HG03280 (cell line): ENCODE results near the gene FBXO8.

Source experiments
- ATAC-seq: cut with Tn5 transposase; IDR thresholded peaks from one replicate; pipeline ENCODE4 v1.9.1; 2021; ENCODE audit warnings: mild to moderate bottlenecking, moderate library complexity; ENCODE audit not compliant: unreplicated experiment

FBXO8 gene

DNA sequence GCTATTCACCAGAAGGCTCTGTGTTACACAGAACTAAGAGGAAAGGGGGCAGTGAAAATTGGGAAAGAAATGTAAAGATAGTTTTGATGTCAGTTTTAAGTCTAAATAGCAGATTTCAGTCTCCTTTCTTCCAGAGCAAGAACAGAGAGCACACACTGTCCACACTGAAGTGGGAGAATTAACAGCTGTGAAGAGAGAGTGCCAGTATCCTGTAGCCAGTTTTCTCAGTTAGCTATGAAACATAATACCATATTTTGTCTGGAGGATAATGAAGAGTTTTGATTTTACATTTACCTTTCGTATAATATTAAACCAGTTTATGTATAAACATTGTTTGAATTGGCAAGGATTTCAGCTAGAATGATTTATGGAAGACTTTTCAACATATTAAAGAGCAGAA, 35.1 kb downstream of the FBXO8 start:
- ATAC-seq: no peak

DNA sequence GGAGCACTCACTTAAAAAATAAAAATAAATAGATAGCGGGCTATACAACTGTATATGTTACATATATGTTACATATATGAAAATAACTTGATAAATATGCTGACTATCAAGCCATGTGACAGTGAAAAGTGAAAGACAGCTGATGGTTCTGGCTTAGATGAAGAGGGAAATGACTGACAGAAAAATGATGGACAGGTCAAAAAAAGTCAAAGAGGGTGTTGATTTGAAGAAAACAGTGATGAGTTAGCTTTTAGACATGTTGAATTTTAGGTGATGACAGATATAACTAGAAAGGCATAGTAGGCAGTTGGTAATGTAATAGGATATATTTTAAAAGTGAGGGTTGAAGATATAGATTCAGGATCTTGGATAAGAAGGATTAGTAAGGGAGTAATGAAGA, 37.8 kb downstream of the FBXO8 start:
- ATAC-seq: no peak

DNA sequence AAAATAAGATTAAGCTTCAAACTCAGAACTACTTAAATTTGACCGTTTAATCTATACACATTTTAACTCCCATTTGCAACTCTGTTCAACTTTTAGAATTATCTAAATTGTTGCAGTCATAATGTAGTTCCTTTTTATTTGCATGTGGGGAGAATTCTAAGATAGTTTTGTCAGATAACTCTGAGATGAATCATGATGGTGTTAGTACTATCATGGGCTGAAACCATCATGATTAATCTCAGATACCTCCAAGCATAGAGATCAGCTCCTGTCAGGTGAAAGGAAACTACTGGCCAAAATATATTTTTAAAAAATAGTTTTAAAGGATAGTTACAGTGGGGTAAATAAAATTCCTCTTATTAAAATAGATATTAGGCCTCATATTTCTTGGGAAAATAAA, 39.0 kb downstream of the FBXO8 start:
- no peak for ATAC-seq

DNA sequence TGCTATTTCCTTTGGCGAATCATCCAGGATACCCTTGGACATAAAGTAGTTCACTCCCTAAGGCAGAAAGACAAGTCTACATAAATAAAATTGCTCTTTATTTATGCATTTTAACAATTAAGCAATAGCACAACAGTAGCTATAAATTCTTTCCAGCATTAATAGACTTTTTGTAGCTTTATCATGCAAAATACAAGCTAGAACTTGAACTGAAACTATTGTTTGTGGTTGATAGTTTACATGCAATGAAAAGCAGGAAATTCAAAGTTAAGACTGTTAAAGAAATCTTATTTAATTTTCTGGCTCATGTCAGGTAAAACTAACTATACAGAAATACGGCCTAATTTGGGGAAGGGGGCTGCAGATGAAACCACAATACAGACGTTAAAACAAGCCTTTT, 42.3 kb downstream of the FBXO8 start:
- no peak for ATAC-seq

DNA sequence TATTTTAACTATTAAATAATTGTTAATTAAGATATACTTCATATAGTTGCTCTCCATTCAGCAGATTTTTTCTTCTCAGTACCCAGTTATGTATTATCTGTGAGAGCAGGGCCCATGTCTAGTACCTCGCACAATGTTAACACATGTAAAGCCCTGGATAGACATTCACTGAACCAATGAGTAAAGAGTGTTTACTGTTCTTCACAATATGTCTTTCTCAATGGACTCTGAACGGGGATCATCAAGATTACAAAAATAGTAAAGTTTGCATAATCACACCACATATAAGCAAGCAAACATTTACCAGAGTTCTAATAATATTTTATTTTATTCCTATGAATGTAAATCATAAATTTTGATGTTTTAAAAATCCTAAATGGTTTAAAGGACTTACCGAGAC, 47.1 kb downstream of the FBXO8 start:
- no peak for ATAC-seq

DNA sequence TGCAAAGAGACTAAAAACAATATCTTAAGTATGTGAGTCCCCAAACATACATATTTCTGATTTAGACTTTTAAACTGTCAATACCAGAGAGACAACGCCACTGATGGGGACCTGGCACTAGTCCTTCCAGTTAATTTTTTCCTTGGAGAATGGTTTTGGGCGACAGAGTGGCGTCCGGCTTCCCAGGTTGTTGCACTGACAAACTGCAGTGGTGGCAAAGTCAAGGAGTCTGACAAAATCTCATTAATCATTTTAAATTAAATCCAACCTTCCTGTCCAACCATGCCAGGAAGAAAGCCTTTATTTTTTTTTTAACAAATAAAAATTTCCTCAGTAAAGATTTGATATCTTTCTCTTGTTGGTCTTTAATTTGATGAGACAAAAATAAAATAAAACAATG, 52.8 kb downstream of the FBXO8 start:
- ATAC-seq: no peak

DNA sequence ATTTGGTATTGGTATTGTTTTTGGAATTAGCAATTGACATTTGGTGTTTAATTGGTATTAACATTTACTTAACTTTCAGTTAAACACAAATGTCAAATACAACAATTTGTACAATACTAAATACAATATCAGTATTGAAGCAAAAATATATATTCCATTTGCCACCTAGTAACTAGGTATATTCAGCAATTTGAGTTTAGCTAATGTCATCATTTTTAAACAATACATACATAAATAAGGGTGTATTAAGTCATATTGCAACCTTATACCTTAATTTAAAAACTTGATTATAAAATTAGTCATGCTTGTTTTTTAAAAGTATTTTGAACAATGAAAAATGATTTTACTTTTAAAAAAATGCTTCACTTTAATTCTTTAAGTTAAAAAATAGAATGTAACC, 53.3 kb downstream of the FBXO8 start:
- ATAC-seq: no peak

DNA sequence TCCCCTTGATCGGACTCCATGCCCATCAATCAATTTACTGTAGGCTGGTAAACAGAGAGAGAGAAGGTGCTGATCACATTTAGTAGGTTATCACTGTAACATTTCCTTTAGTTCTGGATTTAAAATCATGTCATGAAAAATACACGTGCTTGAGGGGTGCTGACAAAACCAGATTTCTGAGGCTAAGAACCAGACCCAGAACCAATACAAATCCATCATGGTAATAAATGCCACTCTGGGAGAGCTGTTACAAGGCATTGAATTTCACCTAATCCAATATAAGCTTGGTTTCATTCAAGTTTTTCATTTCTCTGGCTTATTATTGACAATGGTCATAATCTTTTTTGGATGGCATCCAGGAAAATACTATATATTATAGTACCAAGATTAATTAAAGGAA, 54.5 kb downstream of the FBXO8 start:
- no peak for ATAC-seq

DNA sequence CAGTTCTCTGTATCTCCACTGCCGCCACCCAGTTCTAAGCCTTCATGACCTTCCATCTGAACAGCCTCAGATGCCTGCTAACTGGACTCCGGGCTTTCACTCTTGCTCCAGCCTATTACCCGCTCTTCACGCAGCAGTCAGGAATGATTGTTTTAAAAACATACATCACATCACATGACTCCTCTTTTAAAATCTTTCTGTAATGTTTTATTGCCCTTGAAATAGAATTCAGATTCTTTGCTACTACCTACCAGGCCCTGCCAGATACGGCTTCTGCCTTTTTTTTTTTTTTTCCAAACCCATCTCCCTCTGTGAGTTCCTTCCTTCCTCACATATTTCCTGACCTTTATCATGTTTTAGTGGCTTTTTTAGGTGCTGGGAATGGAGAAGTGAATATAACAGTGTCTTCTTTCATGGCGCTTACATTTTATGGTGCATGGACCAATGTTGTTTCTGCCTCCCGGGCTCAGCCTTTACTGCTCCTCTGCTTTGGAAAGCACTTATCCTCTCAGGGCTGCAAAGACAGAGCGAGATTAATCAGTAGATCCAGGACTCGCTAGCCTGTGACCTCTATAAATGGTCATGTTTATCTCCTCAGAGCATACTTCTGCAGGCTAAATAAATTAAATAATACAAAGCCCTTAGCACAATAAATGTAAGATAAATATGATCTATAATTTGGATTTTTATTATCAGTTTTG, 58.0 kb downstream of the FBXO8 start:
- no peak for ATAC-seq

DNA sequence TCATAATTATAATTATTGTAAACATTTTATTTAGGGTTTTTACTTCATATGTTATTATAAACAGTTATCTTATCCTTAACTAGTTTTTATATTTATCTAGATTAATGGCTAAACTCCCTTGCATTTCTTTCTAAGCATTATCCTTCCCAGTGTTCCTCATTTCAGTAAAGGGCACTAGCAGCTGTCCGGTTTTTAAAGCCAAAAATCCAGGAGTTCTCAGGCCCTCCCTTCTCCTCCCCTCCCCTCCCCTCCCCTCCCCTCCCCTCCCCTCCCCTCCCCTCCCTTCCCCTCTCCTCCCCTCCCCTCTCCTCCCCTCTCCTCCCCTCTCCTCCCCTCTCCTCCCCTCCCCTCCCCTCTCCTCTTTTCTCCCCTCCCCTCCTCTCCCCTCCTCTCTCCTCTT, 58.9 kb downstream of the FBXO8 start:
- ATAC-seq: no peak

DNA sequence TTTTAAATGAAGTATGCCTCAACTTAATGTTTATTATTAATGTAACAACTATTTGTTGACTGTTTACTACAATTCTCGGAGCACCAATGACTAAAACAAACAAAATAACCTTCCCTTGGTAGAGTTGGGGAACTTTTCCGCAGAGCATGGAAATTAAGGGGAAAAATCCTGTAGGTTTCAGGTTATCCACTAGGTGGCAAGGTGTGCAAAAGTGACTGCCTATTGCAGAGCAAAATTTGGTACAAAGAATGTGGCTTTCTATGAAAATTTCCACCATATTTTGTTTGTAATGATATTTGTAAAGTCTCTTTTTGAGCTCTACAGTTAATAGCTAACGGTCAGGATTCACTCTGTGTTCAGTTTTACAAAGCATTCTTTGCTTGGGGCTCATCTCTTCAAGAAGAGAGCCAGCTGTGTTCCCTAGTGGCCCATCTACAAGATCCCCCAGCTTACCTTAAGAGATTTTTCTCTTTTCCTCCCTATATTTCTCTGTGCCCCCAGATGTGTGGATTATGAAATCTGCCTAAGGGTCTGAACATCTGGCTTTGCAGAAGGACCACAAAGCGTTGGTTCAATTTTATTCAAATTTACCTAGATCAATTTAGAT, 61.1 kb downstream of the FBXO8 start:
- peak; percentile 65 for ATAC-seq

DNA sequence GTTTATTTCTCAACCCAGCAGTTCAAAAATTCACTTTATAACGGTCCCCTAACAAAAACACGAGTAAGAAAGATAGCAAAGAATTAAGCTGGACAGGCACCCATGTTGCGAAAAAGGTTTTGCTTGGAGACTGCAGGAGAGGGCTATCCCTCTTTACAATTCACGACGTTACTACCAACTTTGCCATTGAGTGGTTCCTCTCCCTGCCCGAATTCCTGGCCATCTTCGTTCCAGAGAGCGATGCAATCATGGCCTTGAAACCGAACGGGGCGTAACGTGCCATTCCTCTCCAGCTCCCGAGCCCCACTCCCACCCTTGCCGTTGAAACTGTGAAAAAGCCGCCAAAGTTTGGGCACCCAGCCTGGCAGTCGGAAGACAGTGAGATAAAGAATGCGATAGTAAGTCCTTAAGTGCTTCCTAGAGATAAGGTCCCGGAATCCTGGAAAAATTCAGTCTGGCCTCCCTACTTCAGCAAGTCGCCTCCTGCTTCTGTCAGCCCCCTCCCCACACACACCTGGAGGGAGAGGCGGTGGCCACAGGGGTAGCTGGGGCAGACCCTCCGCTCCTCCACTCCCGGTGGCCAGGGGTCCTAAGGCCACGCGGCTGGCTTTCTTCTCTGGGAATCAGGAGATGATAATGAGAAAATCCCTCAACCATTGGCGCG, 65.2 kb downstream of the FBXO8 start:
- ATAC-seq: no peak

DNA sequence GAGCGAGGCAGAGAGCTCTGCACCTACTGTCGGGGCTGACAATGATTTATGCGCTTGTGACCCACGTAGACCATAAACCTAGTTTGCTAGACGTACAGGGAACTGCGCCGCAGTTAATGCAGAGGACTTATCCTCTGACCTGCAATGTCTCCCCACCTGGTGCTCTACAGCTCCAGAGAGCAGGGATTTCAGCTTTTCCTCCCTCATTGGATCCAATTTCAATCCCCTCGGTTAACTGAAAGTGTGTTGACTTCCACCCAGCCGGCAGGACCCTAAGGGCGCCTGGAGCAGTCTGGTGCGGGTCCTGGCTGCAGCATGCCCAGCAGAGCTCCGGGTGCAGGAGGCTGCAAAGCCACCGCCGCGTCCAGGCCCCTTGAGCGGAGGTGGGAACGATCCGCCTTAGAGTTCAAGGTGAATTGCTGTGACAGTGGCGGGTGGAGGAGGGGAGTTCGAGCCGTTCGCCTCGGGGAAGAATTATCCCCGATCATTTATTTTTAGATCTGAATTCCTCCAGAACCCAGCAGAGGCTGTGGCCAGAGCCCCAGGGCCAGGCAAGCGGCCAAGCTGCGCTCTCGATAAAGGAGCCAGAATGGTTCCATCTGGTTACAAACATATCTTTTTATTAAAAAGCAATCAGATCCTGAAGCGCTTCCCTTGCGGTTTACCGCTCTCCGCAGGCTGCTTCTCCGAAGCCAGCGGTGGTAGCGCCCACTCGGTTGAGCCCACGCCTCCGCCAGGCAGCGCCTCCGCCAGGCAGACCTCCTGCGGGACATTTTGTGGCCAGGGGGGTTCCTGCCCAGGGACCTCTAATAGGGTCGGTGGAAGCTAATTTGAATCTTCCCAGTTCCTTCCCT, 66.0 kb downstream of the FBXO8 start:
- no peak for ATAC-seq

DNA sequence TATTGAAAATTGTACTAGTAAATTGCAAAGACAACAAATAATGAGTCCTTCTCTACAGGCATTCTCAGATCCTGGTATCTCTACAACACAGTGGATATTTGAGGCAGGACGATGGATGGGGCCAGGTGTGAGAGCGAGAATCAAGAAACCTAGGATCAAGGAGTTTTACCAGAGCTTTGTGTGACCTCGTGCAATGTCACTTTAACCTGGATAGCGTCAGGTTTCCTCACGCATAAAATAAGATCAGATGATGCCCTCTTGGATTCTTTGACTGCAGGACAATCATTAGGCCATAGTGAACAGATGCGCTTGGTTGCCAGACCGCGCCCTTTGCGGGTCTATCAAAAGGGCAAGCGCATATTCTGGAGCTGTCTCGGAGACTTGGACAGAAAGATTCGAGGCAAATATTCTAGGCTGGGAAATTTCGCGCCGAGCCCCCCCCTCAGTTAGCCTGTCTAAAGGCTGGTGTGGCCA, 66.6 kb downstream of the FBXO8 start:
- no peak for ATAC-seq

DNA sequence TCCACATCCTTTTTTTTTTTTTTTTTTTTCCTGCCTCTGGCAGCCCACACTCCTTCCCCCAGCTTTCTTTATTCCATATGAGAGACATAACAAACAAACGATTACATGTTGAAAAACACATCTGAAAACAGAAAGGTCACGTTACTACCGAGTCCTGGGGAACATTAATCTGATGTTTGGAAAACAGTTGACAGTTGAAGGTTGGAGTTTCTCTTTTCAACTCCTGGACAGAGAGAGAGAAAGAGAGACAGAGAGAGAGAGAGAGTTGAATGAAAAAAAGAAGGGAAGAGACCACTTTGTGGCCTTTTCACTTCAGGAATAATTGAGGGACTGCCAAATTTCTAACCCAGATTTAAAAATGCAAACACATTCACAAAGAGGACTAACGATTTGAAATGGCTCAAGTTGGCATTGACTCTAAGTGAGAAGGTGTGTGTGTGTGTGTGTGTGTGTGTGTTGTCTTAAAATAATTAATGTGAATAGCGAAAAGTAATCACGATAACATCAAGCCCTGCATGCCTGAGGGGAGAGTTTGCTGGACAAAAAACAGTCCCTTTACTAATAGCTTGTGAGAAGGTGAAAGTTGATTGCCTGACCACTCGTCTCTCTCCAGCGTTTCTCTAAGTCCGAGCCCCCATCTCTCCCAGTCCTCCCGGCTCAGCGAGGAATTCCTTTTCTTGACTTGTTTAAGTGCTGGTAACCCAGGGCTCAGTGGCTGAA, 67.3 kb downstream of the FBXO8 start:
- no peak for ATAC-seq

DNA sequence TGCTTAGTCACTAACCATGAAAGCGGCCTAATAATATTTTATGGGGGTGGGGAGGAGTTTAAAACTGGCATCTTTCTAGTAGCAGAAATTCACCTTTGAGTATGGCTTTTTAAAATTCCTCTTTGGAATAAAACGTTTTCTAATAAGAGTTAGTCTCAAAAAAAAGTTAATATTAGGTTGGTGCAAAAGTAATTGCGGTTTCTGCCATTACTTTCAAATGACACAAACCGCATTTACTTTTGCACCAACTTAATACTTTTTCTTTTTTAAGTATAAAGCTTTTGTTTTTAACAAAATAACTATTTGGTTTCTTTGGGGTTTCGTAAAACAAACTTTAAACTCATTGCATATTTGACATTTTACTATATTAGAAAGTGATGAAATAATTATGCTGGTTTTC, 68.4 kb downstream of the FBXO8 start:
- ATAC-seq: no peak

DNA sequence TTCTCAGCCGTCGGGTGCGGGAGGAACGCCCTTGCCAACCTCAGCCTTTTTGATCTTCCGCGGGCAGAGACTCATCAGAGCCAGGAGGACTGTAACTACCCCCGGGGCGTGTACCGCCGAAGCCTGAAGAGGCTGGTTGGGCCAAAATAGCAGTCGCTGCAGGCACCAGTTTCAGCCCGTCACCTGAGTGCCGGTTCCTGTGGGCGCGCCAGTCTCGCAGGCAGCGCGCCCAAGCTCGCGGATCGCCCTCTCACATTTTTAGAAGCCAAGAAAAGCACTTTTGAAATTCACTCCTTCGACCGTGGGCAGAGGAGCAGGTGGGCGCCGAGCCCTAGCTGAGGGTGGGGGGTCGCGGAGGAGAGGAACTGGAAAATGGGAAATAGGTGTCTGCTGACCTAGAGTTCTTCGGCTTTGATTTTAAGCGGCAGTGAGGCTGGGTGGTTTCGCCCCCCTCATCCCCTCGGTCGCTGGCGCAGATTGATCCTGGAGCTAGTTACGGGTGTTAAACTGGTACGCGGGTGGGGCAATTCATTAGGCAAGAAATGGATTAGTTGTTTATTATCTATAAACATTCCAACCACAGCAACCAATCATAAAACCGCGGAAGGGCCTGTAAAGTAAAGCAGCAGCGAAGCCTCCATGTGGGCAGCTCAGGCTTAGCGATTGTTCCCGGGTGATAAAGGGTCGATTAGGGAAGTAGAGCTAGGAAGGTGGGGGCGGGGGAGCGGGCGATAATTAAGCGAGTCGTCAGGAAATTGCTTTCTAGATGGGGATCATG, 69.2 kb downstream of the FBXO8 start:
- ATAC-seq: peak; percentile 56

DNA sequence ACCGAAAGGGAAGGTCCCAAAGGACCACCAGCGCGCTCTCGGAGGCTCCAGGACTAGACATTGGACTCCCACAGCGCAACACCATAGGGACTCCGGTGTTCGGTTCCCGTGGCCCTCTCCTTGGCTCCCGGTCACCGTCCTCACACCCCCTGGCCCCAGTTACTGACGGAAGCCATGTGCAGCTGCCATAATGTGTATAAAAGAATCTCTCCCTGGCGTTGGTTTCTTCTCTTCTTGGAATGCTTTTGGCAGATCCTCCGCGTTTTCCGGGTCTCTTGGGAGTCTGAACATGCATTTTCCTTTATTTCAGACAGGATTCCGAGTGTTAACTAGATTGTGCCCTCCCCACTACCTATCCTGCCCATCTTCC, 69.8 kb downstream of the FBXO8 start:
- ATAC-seq: no peak

DNA sequence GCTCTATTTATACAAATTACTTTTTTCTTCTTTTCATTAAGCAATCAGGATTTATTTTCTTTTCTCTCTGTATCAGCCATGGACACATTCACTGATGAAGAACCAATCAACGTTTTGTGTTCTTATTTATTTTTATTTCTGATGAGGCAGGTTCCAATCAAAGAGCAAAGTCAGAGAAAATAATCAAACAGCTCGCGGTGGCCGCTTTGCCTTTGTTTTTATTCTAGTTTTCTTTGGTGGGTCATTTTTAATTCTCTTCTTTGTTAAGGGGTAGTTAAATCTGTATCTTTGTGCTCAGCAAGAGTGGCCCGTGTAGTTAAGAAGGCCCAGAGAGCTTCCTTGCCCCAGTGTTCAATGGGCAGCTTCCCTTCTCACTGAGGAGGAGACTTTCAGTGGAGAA, 71.4 kb downstream of the FBXO8 start:
- no peak for ATAC-seq

DNA sequence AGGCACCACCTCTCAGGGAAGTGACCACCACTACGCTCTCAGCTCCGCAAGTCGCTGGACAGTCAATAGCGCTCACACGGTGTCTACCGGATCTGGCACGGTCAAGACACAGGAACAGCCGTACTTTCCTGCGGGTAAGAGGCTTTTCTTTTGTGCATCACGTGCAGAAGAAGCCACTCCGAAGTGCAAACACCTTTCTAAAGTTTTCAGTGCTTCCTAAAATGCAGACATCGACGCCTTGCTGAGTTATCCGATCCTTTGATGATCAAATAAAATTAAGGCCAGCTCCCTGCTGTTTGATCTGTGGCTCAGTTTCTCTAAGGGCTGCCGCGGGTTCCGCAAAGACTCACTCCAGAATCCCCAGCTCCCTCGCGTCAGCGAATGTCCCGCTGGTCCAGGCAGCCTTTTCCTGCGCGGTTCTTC, 71.8 kb downstream of the FBXO8 start:
- no peak for ATAC-seq
